Ascending aorta (tissue), 2 donors: ENCODE data around the gene CMTM8. TPM values are rescaled to one million over a fixed set of nuclear protein-coding genes. Genes with fewer than 3 reads are reported as not detected.

ENCODE experiments used
- DNase-seq, 2 donors: peaks; one replicate each; pipeline ENCODE4 v3.0.0-alpha.2; 2019; ENCODE audit warnings: low spot score in 2 of 2
- H3K27ac ChIP-seq, 2 donors: fragments of 200-600 bp; sonication (generic); one replicate each; pipeline ENCODE4 v1.5.1; 2016 to 2017; ENCODE audit warnings: mild to moderate bottlenecking in 1 of 2
- H3K27me3 ChIP-seq: fragments of 200-600 bp; sonication (generic); one replicate; pipeline ENCODE4 v1.5.1; 2017
- H3K36me3 ChIP-seq, 2 donors: fragments of 200-600 bp; sonication (generic); one replicate each; pipeline ENCODE4 v1.5.1; 2016
- H3K4me1 ChIP-seq, 2 donors: fragments of 200-600 bp; sonication (generic); one replicate each; pipeline ENCODE4 v1.5.1; 2016 to 2017; ENCODE audit warnings: mild to moderate bottlenecking in 1 of 2
- H3K4me3 ChIP-seq, 2 donors: fragments of 200-600 bp; sonication (generic); one replicate each; pipeline ENCODE4 v1.5.1; 2016 to 2017; ENCODE audit warnings: mild to moderate bottlenecking in 1 of 2
- H3K9me3 ChIP-seq, 2 donors: fragments of 200-600 bp; sonication (generic); one replicate each; pipeline ENCODE4 v1.5.1; 2016
- CTCF ChIP-seq, 3 experiments: fragments of 200-600 bp in 2 of 3; fragments of 450-650 bp in 1 of 3; sonication (generic) in 2 of 3; IDR thresholded peaks; one replicate each; pipeline ENCODE4 v1.5.1; 2016 to 2019; ENCODE audit warnings: antibody characterized with exemption in 3 of 3, mild to moderate bottlenecking in 1 of 3, moderate library complexity in 1 of 3
- intact Hi-C: fragments of 100-400 bp; cut with DNase I; formaldehyde crosslinking; loops from one replicate; pipeline ENCODE4 v1.15.1; 2023
- total RNA-seq: library from RNA; depleted of rRNA; stranded (reverse); fragments of >200 nt; gene quantifications from one replicate; pipeline ENCODE4 v1.1.0, GENCODE V29; 2016

The CMTM8 gene
- total RNA-seq, 1 donor from 2014 or later, result 6.6 TPM

- TF ChIP-seq CTCF (IDR thresholded peaks at IDR 0.05), result no peak
Measured at GRCh38 chr3:32354362-32354778, 115.9 kb downstream of the CMTM8 start.

GRCh38 chr3:32355751-32356291 is 117.3 kb downstream of the CMTM8 start:
- intact Hi-C loops, result no loop called here
- Histone ChIP-seq H3K27me3 (no peaks in the 10 kb centered on the region), H3K27ac (no peak overlapping the region), H3K4me1 (no peaks in the 10 kb centered on the region), H3K4me3 (no peak overlapping the region), H3K36me3 (no peaks in the 10 kb centered on the region), H3K9me3 (no peaks in the 10 kb centered on the region)
- no peak for TF ChIP-seq CTCF (IDR thresholded peaks at IDR 0.05)
- no peak for DNase-seq

More at GRCh38 chr3:32354362-32354778, 115.9 kb downstream of the CMTM8 start:
- no peaks in the 10 kb centered on the region for H3K36me3 ChIP-seq
- H3K27ac ChIP-seq, result no peak overlapping the region
- intact Hi-C loops, result no loop called here
- DNase-seq, result no peak
- no peaks in the 10 kb centered on the region for H3K4me1 ChIP-seq
- H3K9me3 ChIP-seq, result no peaks in the 10 kb centered on the region
- H3K4me3 ChIP-seq, result no peak overlapping the region
- H3K27me3 ChIP-seq, result no peaks in the 10 kb centered on the region

GRCh38 chr3:32359766-32360492 is 121.4 kb downstream of the CMTM8 start:
- no peak for DNase-seq
- TF ChIP-seq CTCF (IDR thresholded peaks at IDR 0.05), result no peak
- H3K36me3 ChIP-seq, result no peaks in the 10 kb centered on the region
- intact Hi-C loops, result no loop called here
- H3K9me3 ChIP-seq, result no peaks in the 10 kb centered on the region
- no peaks in the 10 kb centered on the region for H3K4me1 ChIP-seq
- H3K27ac ChIP-seq, result no peak overlapping the region
- H3K4me3 ChIP-seq, result no peak overlapping the region
- H3K27me3 ChIP-seq, result no peaks in the 10 kb centered on the region

GRCh38 chr3:32360493-32360827 is 122.0 kb downstream of the CMTM8 start:
- Histone ChIP-seq H3K4me1 (no peaks in the 10 kb centered on the region), H3K9me3 (no peaks in the 10 kb centered on the region), H3K36me3 (no peaks in the 10 kb centered on the region), H3K4me3 (no peak overlapping the region), H3K27ac (no peak overlapping the region), H3K27me3 (no peaks in the 10 kb centered on the region)
- no peak for DNase-seq
- intact Hi-C loops, result no loop called here
- TF ChIP-seq CTCF (IDR thresholded peaks at IDR 0.05), result no peak

- no peak for DNase-seq
- no peak overlapping the region for H3K27ac ChIP-seq
- no peak overlapping the region for H3K4me3 ChIP-seq
- no peaks in the 10 kb centered on the region for H3K36me3 ChIP-seq
- no peaks in the 10 kb centered on the region for H3K27me3 ChIP-seq
- no peak for TF ChIP-seq CTCF (IDR thresholded peaks at IDR 0.05)
- intact Hi-C loops, result no loop called here
- H3K4me1 ChIP-seq, result no peaks in the 10 kb centered on the region
- H3K9me3 ChIP-seq, result no peaks in the 10 kb centered on the region
Measured at GRCh38 chr3:32366638-32367397, 128.3 kb downstream of the CMTM8 start.
